ENCODE data around the gene NMS.

NMS gene, protein sequence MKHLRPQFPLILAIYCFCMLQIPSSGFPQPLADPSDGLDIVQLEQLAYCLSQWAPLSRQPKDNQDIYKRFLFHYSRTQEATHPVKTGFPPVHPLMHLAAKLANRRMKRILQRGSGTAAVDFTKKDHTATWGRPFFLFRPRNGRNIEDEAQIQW

DNA sequence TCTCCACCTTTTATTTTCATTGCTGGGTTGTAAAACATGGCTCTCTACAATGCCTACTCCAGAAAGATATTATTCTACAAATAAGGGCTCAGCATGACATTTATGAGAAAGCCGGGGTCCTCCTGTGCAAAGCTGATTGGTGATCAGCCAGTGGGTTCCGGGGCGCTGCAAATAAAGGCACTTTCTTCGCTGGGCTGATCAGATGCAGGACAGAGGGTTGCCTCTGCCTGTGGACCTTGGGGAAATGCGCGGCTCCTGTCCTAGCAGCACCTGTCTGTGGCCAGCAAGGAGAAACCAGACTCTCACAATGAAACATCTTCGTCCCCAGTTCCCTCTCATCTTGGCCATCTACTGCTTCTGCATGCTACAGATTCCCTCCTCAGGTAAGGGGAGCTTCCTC, at the start of gene NMS:
Gene NMS (plus strand): TSS at position 301 of the 400 bp plus-strand sequence. CDS start 7 bp downstream, at position 308.
- Histone ChIP-seq H3K27me3 (ENCODE audit: control insufficient read depth in 5 of 5, insufficient read depth in 4 of 5, low read length in 5 of 5) (peaks cover 0 to 10% (median 7%) of the 10 kb centered on the region in 5 donors), H3K9ac (ENCODE audit: low read length in 5 of 5) (no peak within 1 kb of the TSS), H3K36me3 (ENCODE audit: control insufficient read depth in 5 of 5, insufficient read depth in 5 of 5, low read length in 5 of 5) (no peaks in the 10 kb centered on the region), H3K27ac (ENCODE audit: low read depth, low read length) (no peak within 1 kb of the TSS), H3K4me1 (ENCODE audit: control insufficient read depth in 5 of 5, insufficient read depth in 5 of 5, low read length in 5 of 5) (no peaks in the 10 kb centered on the region), H3K9me3 (ENCODE audit: control insufficient read depth in 5 of 5, low read length in 5 of 5) (no peaks in the 10 kb centered on the region), H3K4me3 (ENCODE audit: low read depth in 1 of 5, low read length in 5 of 5) (no peak within 1 kb of the TSS)

DNA sequence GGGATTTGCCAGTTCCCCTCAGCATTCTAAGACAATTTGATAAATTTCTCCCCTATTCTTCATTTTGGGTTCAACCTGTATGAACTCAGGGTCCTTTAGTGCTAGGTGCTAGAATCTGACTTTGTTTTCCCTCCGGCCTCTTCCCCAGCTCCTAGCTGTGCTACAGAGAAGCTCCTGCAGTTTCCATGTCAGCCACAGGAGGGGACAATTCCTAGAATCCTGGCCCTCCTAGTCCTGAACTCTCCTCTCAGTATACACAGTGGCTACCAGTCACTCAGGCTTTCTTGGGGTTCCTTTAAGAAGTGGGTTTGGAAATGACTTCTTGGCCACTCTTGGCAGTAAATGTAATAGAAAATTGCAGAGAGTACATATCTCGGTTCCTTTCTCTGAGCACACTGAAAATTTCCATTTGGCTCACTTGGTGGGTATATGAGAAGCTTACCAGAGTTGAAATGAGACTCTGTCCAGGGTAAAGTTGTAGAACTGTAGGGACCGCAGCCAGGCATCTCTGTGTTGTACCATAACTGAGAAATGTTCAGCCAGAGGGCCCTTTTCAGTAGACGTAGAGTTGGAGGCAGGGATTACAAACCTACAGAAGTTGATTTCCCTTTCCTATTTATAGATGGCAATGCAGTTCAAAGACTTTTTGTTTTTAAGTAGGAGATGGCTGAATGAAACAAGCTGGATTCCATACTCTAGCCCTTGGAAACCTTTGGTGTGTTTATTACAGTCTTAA, 47.8 kb upstream of the NMS start:
- Histone ChIP-seq H3K9me3 (ENCODE audit: control insufficient read depth in 5 of 5, low read length in 5 of 5) (no peaks in the 10 kb centered on the region), H3K27ac (ENCODE audit: low read depth, low read length) (no peak overlapping the region), H3K4me1 (ENCODE audit: control insufficient read depth in 5 of 5, insufficient read depth in 5 of 5, low read length in 5 of 5) (peaks cover 0 to 8% (median 3%) of the 10 kb centered on the region in 5 donors), H3K9ac (ENCODE audit: low read length in 5 of 5) (no peak overlapping the region), H3K4me3 (ENCODE audit: low read depth in 1 of 5, low read length in 5 of 5) (no peak overlapping the region), H3K36me3 (ENCODE audit: control insufficient read depth in 5 of 5, insufficient read depth in 5 of 5, low read length in 5 of 5) (no peaks in the 10 kb centered on the region), H3K27me3 (ENCODE audit: control insufficient read depth in 5 of 5, insufficient read depth in 4 of 5, low read length in 5 of 5) (no peaks in the 10 kb centered on the region)

DNA sequence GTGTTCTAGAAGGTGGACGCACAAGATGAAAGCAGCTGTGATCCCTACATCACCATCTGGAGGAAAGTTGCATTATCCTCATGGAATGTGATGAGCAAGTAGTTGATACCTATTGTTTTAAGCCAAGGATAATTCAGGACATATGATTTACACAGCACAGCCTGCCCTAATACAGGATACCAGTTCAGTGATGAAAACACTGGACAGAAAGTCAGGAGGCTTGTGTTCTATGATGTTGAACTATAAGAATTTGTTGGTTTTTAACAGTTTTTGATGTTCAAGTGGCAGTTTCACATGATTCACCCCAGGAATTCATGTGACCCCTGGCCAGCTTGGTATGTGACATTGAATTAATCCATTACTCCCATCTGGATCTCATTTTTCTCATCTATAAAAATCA, 46.7 kb upstream of the NMS start:
- Histone ChIP-seq H3K9me3 (ENCODE audit: control insufficient read depth in 5 of 5, low read length in 5 of 5) (no peaks in the 10 kb centered on the region), H3K9ac (ENCODE audit: low read length in 5 of 5) (no peak overlapping the region), H3K36me3 (ENCODE audit: control insufficient read depth in 5 of 5, insufficient read depth in 5 of 5, low read length in 5 of 5) (no peaks in the 10 kb centered on the region), H3K4me3 (ENCODE audit: low read depth in 1 of 5, low read length in 5 of 5) (no peak overlapping the region), H3K27me3 (ENCODE audit: control insufficient read depth in 5 of 5, insufficient read depth in 4 of 5, low read length in 5 of 5) (no peaks in the 10 kb centered on the region), H3K27ac (ENCODE audit: low read depth, low read length) (no peak overlapping the region), H3K4me1 (ENCODE audit: control insufficient read depth in 5 of 5, insufficient read depth in 5 of 5, low read length in 5 of 5) (peaks cover 0 to 3% (median 0%) of the 10 kb centered on the region in 5 donors)

DNA sequence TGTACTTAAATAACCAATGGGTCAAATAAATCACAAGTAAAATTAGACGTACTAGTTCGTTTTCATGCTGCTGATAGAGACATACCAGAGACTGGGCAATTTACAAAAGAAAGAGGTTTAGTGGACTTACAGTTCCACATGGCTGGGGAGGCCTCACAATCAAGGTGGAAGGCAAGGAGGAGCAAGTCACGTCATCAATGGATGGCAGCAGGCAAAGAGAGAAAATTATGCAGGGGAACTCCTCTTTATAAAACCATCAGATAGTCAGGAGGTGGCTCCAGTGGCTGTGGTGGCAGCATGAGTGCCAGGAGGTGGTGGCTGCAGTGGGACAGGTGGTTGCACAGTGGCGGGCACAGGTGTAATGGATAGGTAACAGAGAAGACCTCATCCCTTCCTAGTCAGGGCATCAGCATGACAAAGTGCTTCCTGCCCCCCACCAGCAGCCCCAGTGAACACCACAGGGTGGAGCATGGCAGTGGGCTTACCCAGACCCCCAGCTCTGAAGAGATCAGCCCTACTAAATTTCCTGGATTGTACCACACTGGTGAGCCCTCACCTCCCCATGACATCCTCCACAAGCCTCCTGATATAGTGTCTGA, 45.9 kb upstream of the NMS start:
- Histone ChIP-seq H3K9ac (ENCODE audit: low read length in 5 of 5) (no peak overlapping the region), H3K27ac (ENCODE audit: low read depth, low read length) (no peak overlapping the region)

DNA sequence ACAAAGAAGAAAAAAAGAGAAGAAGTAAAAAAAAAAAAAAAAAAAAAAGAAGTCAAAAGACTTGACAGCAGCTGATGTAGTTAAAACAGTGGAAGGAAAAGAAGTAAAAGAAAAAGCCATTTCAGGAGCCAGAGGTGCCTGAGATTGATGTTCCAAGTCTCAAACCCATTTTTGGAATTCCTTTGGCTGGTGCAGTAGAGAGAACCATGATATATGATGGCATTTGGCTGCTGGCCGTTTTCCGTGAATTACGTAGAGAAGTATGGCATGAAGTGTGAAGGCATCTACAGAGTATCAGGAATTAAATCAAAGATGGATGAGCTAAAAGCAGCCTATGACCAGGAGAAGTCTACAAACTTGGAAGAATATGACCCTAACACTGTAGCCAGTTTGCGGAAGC, 45.2 kb upstream of the NMS start:
- H3K27ac ChIP-seq (ENCODE audit: low read depth, low read length) = no peak overlapping the region
- no peaks in the 10 kb centered on the region for H3K9me3 ChIP-seq (ENCODE audit: control insufficient read depth in 5 of 5, low read length in 5 of 5)
- no peaks in the 10 kb centered on the region for H3K36me3 ChIP-seq (ENCODE audit: control insufficient read depth in 5 of 5, insufficient read depth in 5 of 5, low read length in 5 of 5)
- H3K27me3 ChIP-seq (ENCODE audit: control insufficient read depth in 5 of 5, insufficient read depth in 4 of 5, low read length in 5 of 5) = peaks cover 0 to 2% (median 0%) of the 10 kb centered on the region in 5 donors
- H3K4me3 ChIP-seq (ENCODE audit: low read depth in 1 of 5, low read length in 5 of 5) = no peak overlapping the region
- H3K4me1 ChIP-seq (ENCODE audit: control insufficient read depth in 5 of 5, insufficient read depth in 5 of 5, low read length in 5 of 5) = peaks cover 0 to 3% (median 0%) of the 10 kb centered on the region in 5 donors
- no peak overlapping the region for H3K9ac ChIP-seq (ENCODE audit: low read length in 5 of 5)

More for the DNA sequence above, 45.9 kb upstream of the NMS start:
- no peaks in the 10 kb centered on the region for H3K36me3 ChIP-seq (ENCODE audit: control insufficient read depth in 5 of 5, insufficient read depth in 5 of 5, low read length in 5 of 5)
- H3K27me3 ChIP-seq (ENCODE audit: control insufficient read depth in 5 of 5, insufficient read depth in 4 of 5, low read length in 5 of 5) = peaks cover 0 to 2% (median 0%) of the 10 kb centered on the region in 5 donors
- H3K4me3 ChIP-seq (ENCODE audit: low read depth in 1 of 5, low read length in 5 of 5) = no peak overlapping the region
- H3K4me1 ChIP-seq (ENCODE audit: control insufficient read depth in 5 of 5, insufficient read depth in 5 of 5, low read length in 5 of 5) = peaks cover 0 to 3% (median 0%) of the 10 kb centered on the region in 5 donors
- no peaks in the 10 kb centered on the region for H3K9me3 ChIP-seq (ENCODE audit: control insufficient read depth in 5 of 5, low read length in 5 of 5)

DNA sequence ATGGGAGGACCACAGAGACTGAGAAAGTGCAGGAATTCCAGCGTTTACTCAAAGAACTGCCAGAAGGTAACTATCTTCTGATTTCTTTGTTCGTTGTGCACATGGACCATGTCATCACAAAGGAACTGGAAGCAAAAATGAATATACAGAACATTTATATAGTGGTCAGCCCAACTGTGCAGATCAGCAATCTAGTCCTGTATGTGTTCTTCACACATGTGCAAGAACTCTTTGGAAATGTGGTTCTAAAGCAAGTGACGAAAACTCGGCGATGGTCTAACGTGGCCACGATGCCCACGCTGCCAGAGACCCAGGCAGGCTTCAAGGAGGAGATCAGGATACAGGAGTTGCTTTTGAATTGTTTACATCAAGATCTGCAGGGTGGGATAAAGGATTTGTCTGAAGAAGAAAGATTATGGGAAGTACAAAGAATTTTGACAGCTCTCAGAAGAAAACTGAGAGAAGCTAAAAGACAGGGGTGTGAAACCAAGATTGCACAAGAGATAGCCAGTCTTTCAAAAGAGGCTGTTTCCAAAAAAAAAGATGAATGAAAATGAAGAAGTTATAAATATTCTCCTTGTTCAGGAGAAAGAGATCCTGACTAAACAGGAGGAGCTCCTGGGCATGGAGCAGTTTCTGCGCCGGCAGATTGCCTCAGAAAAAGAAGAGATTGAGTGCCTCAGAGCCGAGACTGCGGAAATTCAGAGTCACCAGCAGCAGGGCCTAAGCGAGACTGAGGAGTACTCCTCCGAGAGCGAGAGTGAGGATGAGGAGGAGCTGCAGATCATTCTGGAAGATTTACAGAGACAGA, 44.5 kb upstream of the NMS start:
- H3K36me3 ChIP-seq (ENCODE audit: control insufficient read depth in 5 of 5, insufficient read depth in 5 of 5, low read length in 5 of 5) = no peaks in the 10 kb centered on the region
- H3K27ac ChIP-seq (ENCODE audit: low read depth, low read length) = no peak overlapping the region
- H3K4me3 ChIP-seq (ENCODE audit: low read depth in 1 of 5, low read length in 5 of 5) = no peak overlapping the region
- H3K27me3 ChIP-seq (ENCODE audit: control insufficient read depth in 5 of 5, insufficient read depth in 4 of 5, low read length in 5 of 5) = peaks cover 0 to 2% (median 0%) of the 10 kb centered on the region in 5 donors
- H3K9me3 ChIP-seq (ENCODE audit: control insufficient read depth in 5 of 5, low read length in 5 of 5) = no peaks in the 10 kb centered on the region
- H3K9ac ChIP-seq (ENCODE audit: low read length in 5 of 5) = no peak overlapping the region
- H3K4me1 ChIP-seq (ENCODE audit: control insufficient read depth in 5 of 5, insufficient read depth in 5 of 5, low read length in 5 of 5) = peaks cover 0 to 3% (median 0%) of the 10 kb centered on the region in 5 donors

DNA sequence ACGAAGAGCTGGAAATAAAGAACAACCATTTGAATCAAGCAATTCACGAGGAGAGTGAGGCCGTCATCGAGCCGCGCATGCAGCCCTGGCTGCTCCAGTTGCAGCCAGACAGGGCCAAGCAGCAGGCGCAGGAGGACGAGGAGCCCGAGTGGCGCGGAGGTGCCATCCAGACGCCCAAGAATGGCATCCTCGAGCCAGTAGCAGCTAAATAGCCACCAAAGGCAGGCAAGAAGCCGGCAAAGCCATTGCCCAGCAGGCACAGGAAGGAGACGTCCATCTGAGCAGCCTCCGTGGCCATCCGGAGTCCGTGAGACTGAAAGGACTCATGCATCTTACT, 43.9 kb upstream of the NMS start:
- H3K36me3 ChIP-seq (ENCODE audit: control insufficient read depth in 5 of 5, insufficient read depth in 5 of 5, low read length in 5 of 5) = no peaks in the 10 kb centered on the region
- H3K9me3 ChIP-seq (ENCODE audit: control insufficient read depth in 5 of 5, low read length in 5 of 5) = no peaks in the 10 kb centered on the region
- no peak overlapping the region for H3K4me3 ChIP-seq (ENCODE audit: low read depth in 1 of 5, low read length in 5 of 5)
- H3K27me3 ChIP-seq (ENCODE audit: control insufficient read depth in 5 of 5, insufficient read depth in 4 of 5, low read length in 5 of 5) = peaks cover 0 to 2% (median 0%) of the 10 kb centered on the region in 5 donors
- H3K27ac ChIP-seq (ENCODE audit: low read depth, low read length) = no peak overlapping the region
- no peak overlapping the region for H3K9ac ChIP-seq (ENCODE audit: low read length in 5 of 5)
- peaks cover 0 to 3% (median 0%) of the 10 kb centered on the region in 5 donors for H3K4me1 ChIP-seq (ENCODE audit: control insufficient read depth in 5 of 5, insufficient read depth in 5 of 5, low read length in 5 of 5)

DNA sequence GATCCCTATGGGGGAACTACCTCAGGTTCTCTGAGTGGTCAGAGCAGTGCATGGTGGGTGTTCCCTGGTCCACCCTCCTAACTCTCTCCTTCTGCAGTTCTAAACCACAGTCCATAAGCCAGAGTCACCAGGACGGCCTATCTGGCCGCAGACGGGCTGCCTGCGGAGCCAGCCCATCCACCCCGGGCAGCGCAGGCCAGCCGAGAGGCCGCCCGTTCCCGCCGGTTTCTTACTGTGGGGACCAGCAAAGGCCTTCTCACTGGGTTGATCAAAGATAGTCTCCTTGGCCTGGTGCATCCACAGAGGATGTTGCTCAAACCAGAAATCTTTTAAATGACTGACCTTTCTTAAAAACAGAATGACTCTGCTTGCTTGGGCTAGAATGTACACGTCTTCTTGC, 43.2 kb upstream of the NMS start:
- Histone ChIP-seq H3K27ac (ENCODE audit: low read depth, low read length) (no peak overlapping the region), H3K27me3 (ENCODE audit: control insufficient read depth in 5 of 5, insufficient read depth in 4 of 5, low read length in 5 of 5) (peaks cover 0 to 2% (median 0%) of the 10 kb centered on the region in 5 donors), H3K9ac (ENCODE audit: low read length in 5 of 5) (no peak overlapping the region), H3K36me3 (ENCODE audit: control insufficient read depth in 5 of 5, insufficient read depth in 5 of 5, low read length in 5 of 5) (no peaks in the 10 kb centered on the region), H3K9me3 (ENCODE audit: control insufficient read depth in 5 of 5, low read length in 5 of 5) (no peaks in the 10 kb centered on the region), H3K4me3 (ENCODE audit: low read depth in 1 of 5, low read length in 5 of 5) (no peak overlapping the region), H3K4me1 (ENCODE audit: control insufficient read depth in 5 of 5, insufficient read depth in 5 of 5, low read length in 5 of 5) (peaks cover 0 to 3% (median 0%) of the 10 kb centered on the region in 5 donors)

DNA sequence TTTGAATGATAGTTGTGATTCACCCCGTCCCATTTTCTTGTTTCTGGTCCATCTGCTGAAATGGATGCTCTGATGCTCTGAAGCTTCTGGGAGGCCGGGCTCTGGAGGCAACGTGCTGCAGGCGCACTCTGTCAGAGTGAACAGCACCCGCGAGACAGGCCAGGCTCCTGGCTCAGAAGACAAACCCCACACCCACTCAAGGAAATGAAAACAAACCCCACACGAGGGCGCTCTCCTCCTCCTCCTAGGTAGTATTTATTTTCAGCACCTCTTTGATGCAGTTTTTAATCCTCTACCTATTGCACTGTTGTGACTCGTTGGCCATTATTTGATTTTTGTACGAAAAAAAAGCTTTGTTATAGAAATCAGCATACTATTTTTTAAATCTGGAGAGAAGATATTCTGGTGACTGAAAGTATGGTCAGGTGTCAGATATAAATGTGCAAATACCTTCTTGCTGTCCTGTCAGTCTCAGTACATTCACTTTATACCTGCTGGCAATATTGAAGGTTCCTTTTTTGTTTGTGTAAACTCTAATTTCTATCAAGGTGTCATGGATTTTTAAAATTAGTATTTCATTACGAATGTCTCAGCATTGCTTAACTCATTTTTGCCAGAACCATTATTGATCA, 42.5 kb upstream of the NMS start:
- Histone ChIP-seq H3K27ac (ENCODE audit: low read depth, low read length) (no peak overlapping the region), H3K9ac (ENCODE audit: low read length in 5 of 5) (no peak overlapping the region), H3K27me3 (ENCODE audit: control insufficient read depth in 5 of 5, insufficient read depth in 4 of 5, low read length in 5 of 5) (peaks cover 0 to 2% (median 0%) of the 10 kb centered on the region in 5 donors)

More for the DNA sequence above, 42.5 kb upstream of the NMS start:
- Histone ChIP-seq H3K4me3 (ENCODE audit: low read depth in 1 of 5, low read length in 5 of 5) (no peak overlapping the region), H3K4me1 (ENCODE audit: control insufficient read depth in 5 of 5, insufficient read depth in 5 of 5, low read length in 5 of 5) (peaks cover 0 to 3% (median 0%) of the 10 kb centered on the region in 5 donors), H3K9me3 (ENCODE audit: control insufficient read depth in 5 of 5, low read length in 5 of 5) (no peaks in the 10 kb centered on the region), H3K36me3 (ENCODE audit: control insufficient read depth in 5 of 5, insufficient read depth in 5 of 5, low read length in 5 of 5) (no peaks in the 10 kb centered on the region)

All from subcutaneous abdominal adipose tissue (tissue), 5 donors.